AG04450 (cell line): Measurements from ENCODE around the gene PPM1E. TPM values are rescaled to one million over a fixed set of nuclear protein-coding genes. Genes with fewer than 3 reads are reported as not detected.

Experiments
- CTCF ChIA-PET: fragments of 300-600, 350-600 bp; formaldehyde crosslinking; extraction: SDS; loops from one replicate; lab custom pipeline; 2022; ENCODE audit warnings: antibody characterized with exemption, inconsistent platforms; lab: Charles Lee
- POLR2A ChIA-PET: fragments of 350-600 bp; formaldehyde crosslinking; extraction: SDS; loops from one replicate; lab custom pipeline; 2021; ENCODE audit warnings: antibody characterized with exemption, inconsistent platforms; lab: Yijun Ruan, JAX
- DNase-seq: peaks from one replicate; pipeline ENCODE4 v3.0.0-alpha.2; 2011; ENCODE audit warnings: low read depth, low spot score
- H3K27ac ChIP-seq: one replicate; pipeline ENCODE4 v1.5.1; 2012; ENCODE audit warnings: low read depth, low read length, control low read depth
- H3K27me3 ChIP-seq: one replicate; pipeline ENCODE4 v1.6.0; 2012; ENCODE audit warnings: low read length; ENCODE audit not compliant: control insufficient read depth, insufficient read depth
- H3K4me3 ChIP-seq: 2 replicates; pipeline ENCODE4 v1.5.1; 2011; ENCODE audit warnings: mild to moderate bottlenecking, low read depth, low read length, control low read depth
- H3K9me3 ChIP-seq: 2 replicates; pipeline ENCODE4 v1.5.1; 2012; ENCODE audit warnings: low read length; ENCODE audit not compliant: control insufficient read depth, insufficient read depth
- polyA plus RNA-seq: library from polyadenylated mRNA; depleted of rRNA; stranded (reverse); fragments of >200 nt; gene quantifications from 2 replicates; pipeline ENCODE4 v1.2.3, GENCODE V29; 2011
- TF ChIP-seq, protein P1 (sequence below): IDR thresholded peaks from 2 replicates; pipeline ENCODE4 v1.5.1; 2011; ENCODE audit warnings: low read depth, low read length, control low read depth, inconsistent platforms

The PPM1E gene
- polyA plus RNA-seq, 1 experiment = 0.64 TPM

DNA sequence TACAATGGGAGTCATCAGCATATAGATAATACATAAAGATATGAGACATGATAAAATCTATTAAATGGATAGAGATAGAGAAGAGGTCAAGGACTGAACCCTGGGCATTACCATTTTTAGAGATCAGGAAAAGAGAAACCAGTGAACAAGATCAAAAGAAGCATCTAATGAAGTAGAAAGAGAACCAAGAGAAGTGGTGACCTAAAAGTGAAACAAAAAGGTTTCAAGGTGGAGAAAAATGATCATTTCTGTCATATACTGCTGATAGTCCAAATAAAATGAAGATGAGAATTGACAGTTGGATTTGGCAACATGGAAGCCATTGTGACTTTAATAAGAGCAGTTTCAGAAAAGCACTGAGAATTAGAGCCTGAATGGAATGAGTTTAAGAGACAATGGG is 165.1 kb downstream of the PPM1E start:
- CTCF ChIA-PET = no interaction called here

DNA sequence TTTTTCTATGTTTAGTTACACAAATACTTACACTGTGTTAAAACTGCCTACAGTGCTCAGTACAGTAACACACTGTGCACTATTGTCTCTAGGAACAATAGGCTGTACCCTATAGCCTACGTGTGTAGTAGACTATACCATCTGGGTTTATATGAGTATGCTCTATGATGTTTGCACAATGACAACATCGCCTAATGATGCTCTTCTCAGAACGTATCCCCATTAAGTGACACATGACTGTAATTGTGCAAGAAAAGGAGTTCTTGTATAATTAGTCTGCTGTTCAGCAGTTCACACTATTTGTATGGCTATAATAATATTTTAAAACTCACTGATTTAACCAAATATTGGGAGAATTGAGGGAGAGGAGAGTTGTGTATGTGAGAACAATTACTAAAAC is 177.3 kb downstream of the PPM1E start:
- POLR2A ChIA-PET = no interaction called here
- Histone ChIP-seq H3K9me3 (no peaks in the 10 kb centered on the region), H3K27ac (no peak overlapping the region), H3K4me3 (no peak overlapping the region), H3K27me3 (no peaks in the 10 kb centered on the region)
- TF ChIP-seq, protein P1, sequence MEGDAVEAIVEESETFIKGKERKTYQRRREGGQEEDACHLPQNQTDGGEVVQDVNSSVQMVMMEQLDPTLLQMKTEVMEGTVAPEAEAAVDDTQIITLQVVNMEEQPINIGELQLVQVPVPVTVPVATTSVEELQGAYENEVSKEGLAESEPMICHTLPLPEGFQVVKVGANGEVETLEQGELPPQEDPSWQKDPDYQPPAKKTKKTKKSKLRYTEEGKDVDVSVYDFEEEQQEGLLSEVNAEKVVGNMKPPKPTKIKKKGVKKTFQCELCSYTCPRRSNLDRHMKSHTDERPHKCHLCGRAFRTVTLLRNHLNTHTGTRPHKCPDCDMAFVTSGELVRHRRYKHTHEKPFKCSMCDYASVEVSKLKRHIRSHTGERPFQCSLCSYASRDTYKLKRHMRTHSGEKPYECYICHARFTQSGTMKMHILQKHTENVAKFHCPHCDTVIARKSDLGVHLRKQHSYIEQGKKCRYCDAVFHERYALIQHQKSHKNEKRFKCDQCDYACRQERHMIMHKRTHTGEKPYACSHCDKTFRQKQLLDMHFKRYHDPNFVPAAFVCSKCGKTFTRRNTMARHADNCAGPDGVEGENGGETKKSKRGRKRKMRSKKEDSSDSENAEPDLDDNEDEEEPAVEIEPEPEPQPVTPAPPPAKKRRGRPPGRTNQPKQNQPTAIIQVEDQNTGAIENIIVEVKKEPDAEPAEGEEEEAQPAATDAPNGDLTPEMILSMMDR = no peak
- no peak for DNase-seq
- CTCF ChIA-PET = no interaction called here

More for the DNA sequence above, 165.1 kb downstream of the PPM1E start:
- no peak for DNase-seq
- POLR2A ChIA-PET = no interaction called here
- no peak overlapping the region for H3K27ac ChIP-seq
- TF ChIP-seq, protein P1 = no peak
- no peaks in the 10 kb centered on the region for H3K27me3 ChIP-seq
- no peaks in the 10 kb centered on the region for H3K9me3 ChIP-seq
- H3K4me3 ChIP-seq = no peak overlapping the region

DNA sequence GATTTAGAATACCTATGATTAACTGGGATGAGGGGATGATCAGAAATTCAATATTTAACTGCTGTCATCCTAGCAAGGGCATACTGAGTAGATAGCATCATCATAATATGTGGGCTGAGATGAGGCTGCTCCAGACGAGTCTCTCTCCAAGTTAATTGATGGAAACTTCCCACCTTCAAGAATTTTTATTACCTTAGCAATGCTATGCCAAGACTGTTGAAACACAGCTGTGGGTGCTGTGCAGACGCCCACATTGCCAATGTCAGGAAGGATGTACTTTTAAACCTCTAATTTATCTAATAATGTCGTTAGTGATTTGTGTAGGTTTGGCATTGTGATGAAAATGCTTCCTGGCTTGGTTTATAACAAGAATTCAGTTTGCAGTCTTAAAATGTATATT is 180.6 kb downstream of the PPM1E start:
- Histone ChIP-seq H3K4me3 (no peak overlapping the region), H3K27me3 (no peaks in the 10 kb centered on the region), H3K9me3 (no peaks in the 10 kb centered on the region), H3K27ac (no peak overlapping the region)
- CTCF ChIA-PET = interaction anchor here (0.7 to 1.4 kb wide), 2 partner anchors 9 to 10 kb away, joined by 3 to 6 read pairs; no protein-coding TSS in a partner anchor
- TF ChIP-seq, protein P1 = no peak
- POLR2A ChIA-PET = no interaction called here
- DNase-seq = no peak

DNA sequence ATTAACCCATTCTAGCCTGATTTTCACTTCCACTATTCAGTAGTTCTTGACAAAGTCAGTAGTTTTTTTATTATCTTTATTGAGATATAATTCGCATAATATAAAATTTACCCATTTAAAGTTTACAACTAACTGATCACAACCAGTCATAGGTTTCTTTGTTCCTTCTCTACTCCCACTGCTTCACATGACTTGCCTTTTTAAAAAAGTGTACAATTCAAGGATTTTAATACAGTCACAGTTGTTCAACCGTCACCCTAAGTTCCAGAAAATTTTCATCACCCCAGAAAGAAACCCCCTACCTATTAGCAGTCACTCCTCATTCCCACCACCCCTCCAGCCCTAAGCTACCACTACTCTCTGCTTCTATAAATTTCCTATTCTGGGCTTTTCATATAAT is 188.5 kb downstream of the PPM1E start:
- H3K9me3 ChIP-seq = no peaks in the 10 kb centered on the region
- ChIA-PET POLR2A (no interaction called here), CTCF (interaction anchor here (0.7 kb wide), 1 partner anchor 135 kb away, joined by 4 read pairs; no protein-coding TSS in a partner anchor)
- DNase-seq = no peak
- H3K27ac ChIP-seq = no peak overlapping the region
- TF ChIP-seq, protein P1 = no peak
- no peak overlapping the region for H3K4me3 ChIP-seq
- no peaks in the 10 kb centered on the region for H3K27me3 ChIP-seq

DNA sequence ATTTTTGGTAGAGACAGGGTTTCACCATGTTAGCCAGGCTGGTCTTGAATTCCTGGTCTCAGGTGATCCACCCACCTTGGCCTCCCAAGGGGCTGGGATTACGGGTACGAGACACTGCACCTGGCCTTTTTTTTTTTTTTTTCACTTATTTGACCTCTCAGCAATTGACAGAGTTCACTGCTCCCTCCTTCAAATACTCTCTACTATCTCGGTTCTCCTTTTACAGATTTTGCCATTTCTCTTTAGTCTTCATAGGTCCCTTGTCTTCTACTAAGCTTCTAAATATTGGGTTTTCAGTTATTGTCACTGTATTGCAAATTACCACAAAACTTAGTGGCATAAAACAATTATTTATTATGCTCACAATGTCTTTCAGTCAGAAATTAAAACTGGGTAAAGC is 191.8 kb downstream of the PPM1E start:
- Histone ChIP-seq H3K9me3 (peaks cover 20% of the 10 kb centered on the region), H3K27me3 (no peaks in the 10 kb centered on the region), H3K27ac (no peak overlapping the region), H3K4me3 (no peak overlapping the region)
- no peak for DNase-seq
- ChIA-PET CTCF (no interaction called here), POLR2A (no interaction called here)
- TF ChIP-seq, protein P1 = no peak
